Neural progenitor cell (in vitro differentiated cells): ENCODE data around the gene CACNA1C. TPM values are rescaled to one million over a fixed set of nuclear protein-coding genes. Genes with fewer than 3 reads are reported as not detected.
A peak's percentile ranks its signal among the peaks of the same experiment; 100 is the strongest.

ENCODE experiments used
- DNase-seq: peaks from one replicate; pipeline ENCODE4 v3.0.0-alpha.2; 2016; ENCODE audit warnings: low spot score
- H2AFZ ChIP-seq: fragments of 200-600 bp; sonication (generic); replicated peaks from 2 replicates; pipeline ENCODE4 v1.6.1; 2016; ENCODE audit warnings: antibody characterized with exemption
- H3F3A ChIP-seq: fragments of 200-600 bp; sonication (generic); 2 replicates; pipeline ENCODE4 v1.6.1; 2016; ENCODE audit warnings: antibody characterized with exemption, low read depth
- H3K27ac ChIP-seq: fragments of 200-600 bp; sonication (generic); 2 replicates; pipeline ENCODE4 v1.5.1; 2016; ENCODE audit warnings: mild to moderate bottlenecking
- H3K27me3 ChIP-seq: fragments of 200-600 bp; sonication (generic); 2 replicates; pipeline ENCODE4 v1.6.1; 2016; ENCODE audit warnings: mild to moderate bottlenecking, moderate library complexity
- H3K36me3 ChIP-seq: fragments of 200-600 bp; sonication (generic); 2 replicates; pipeline ENCODE4 v1.5.1; 2016
- H3K4me1 ChIP-seq: fragments of 200-600 bp; sonication (generic); 2 replicates; pipeline ENCODE4 v1.6.1; 2016; ENCODE audit warnings: mixed run types
- H3K4me2 ChIP-seq: fragments of 200-600 bp; sonication (generic); 2 replicates; pipeline ENCODE4 v1.6.1; 2016
- H3K4me3 ChIP-seq: fragments of 200-600 bp; sonication (generic); 2 replicates; pipeline ENCODE4 v1.5.1; 2016
- H3K79me2 ChIP-seq: fragments of 200-600 bp; sonication (generic); 2 replicates; pipeline ENCODE4 v1.6.1; 2016; ENCODE audit warnings: low read depth
- H3K9ac ChIP-seq: fragments of 200-600 bp; sonication (generic); 2 replicates; pipeline ENCODE4 v1.6.1; 2016
- H3K9me3 ChIP-seq: fragments of 200-600 bp; sonication (generic); 2 replicates; pipeline ENCODE4 v1.5.1; 2016; ENCODE audit warnings: low read depth
- H4K20me1 ChIP-seq: fragments of 200-600 bp; sonication (generic); 2 replicates; pipeline ENCODE4 v1.6.1; 2016; ENCODE audit warnings: low read depth
- H3K27ac Mint-ChIP-seq: 3 replicates; pipeline ENCODE4 v1.8.0; 2021; ENCODE audit warnings: mixed read lengths
- H3K27me3 Mint-ChIP-seq: 2 replicates; pipeline ENCODE4 v1.8.0; 2022; ENCODE audit warnings: low read depth, mild to moderate bottlenecking, inconsistent platforms, moderate library complexity, mixed read lengths; ENCODE audit not compliant: insufficient read depth
- H3K36me3 Mint-ChIP-seq: 3 replicates; pipeline ENCODE4 v1.8.0; 2021; ENCODE audit warnings: mixed read lengths
- H3K4me1 Mint-ChIP-seq: 3 replicates; pipeline ENCODE4 v1.8.0; 2021; ENCODE audit warnings: mixed read lengths
- H3K4me3 Mint-ChIP-seq: 3 replicates; pipeline ENCODE4 v1.8.0; 2021; ENCODE audit warnings: mild to moderate bottlenecking, moderate library complexity, mixed read lengths
- H3K9me3 Mint-ChIP-seq: 3 replicates; pipeline ENCODE4 v1.8.0; 2020; ENCODE audit warnings: mixed read lengths
- CTCF ChIP-seq: fragments of 200-600 bp; sonication (generic); IDR thresholded peaks from 2 replicates; pipeline ENCODE4 v1.5.1; 2017; ENCODE audit warnings: antibody characterized with exemption, mild to moderate bottlenecking
- EZH2 ChIP-seq: fragments of 200-600 bp; sonication (generic); IDR thresholded peaks from 2 replicates; pipeline ENCODE4 v1.6.1; 2017; ENCODE audit warnings: antibody characterized with exemption, mild to moderate bottlenecking, moderate library complexity
- EZH2phosphoT487 ChIP-seq: fragments of 200-600 bp; sonication (generic); IDR thresholded peaks from 2 replicates; pipeline ENCODE4 v1.6.1; 2017; ENCODE audit warnings: antibody characterized with exemption
- total RNA-seq: library from RNA; depleted of rRNA; stranded (reverse); fragments of >200 nt; gene quantifications from 2 replicates; pipeline ENCODE4 v1.2.3, GENCODE V29; 2015; ENCODE audit warnings: low replicate concordance

Gene CACNA1C
- total RNA-seq, 1 donor from 2014 or later = 2.7 TPM

- no peak overlapping the region for H3K27ac Mint-ChIP-seq
- Histone ChIP-seq H4K20me1 (no peaks in the 10 kb centered on the region), H3F3A (no peaks in the 10 kb centered on the region), H3K9ac (no peak overlapping the region), H2AFZ (no peak overlapping the region), H3K4me3 (no peak overlapping the region), H3K27me3 (no peaks in the 10 kb centered on the region), H3K9me3 (no peaks in the 10 kb centered on the region), H3K27ac (no peak overlapping the region), H3K79me2 (no peaks in the 10 kb centered on the region), H3K4me1 (peaks cover under 1% of the 10 kb centered on the region), H3K36me3 (no peaks in the 10 kb centered on the region), H3K4me2 (no peak overlapping the region)
- no peaks in the 10 kb centered on the region for H3K9me3 Mint-ChIP-seq
- no peaks in the 10 kb centered on the region for H3K36me3 Mint-ChIP-seq
- no peak for DNase-seq
- no peak overlapping the region for H3K4me3 Mint-ChIP-seq
- TF ChIP-seq EZH2 (no peak), EZH2phosphoT487 (no peak), CTCF (no peak)
- peaks cover 28% of the 10 kb centered on the region for H3K4me1 Mint-ChIP-seq
- peaks cover 4% of the 10 kb centered on the region for H3K27me3 Mint-ChIP-seq
These were observed 286.2 kb downstream of the CACNA1C start for GRCh38 chr12:2338991-2339431.

- no peaks in the 10 kb centered on the region for H3K27me3 ChIP-seq
- H3K9me3 ChIP-seq = no peaks in the 10 kb centered on the region
- H3K4me1 ChIP-seq = no peaks in the 10 kb centered on the region
- no peak for TF ChIP-seq EZH2
- no peak for TF ChIP-seq EZH2phosphoT487
- TF ChIP-seq CTCF = no peak
- H2AFZ ChIP-seq = no peak overlapping the region
- H3K79me2 ChIP-seq = no peaks in the 10 kb centered on the region
- DNase-seq = no peak
- Mint-ChIP-seq H3K4me1 (peaks cover 25% of the 10 kb centered on the region), H3K27ac (peak overlapping the region; percentile 30), H3K4me3 (no peak overlapping the region), H3K27me3 (peaks cover 4% of the 10 kb centered on the region), H3K9me3 (no peaks in the 10 kb centered on the region), H3K36me3 (no peaks in the 10 kb centered on the region)
- H4K20me1 ChIP-seq = no peaks in the 10 kb centered on the region
- H3K9ac ChIP-seq = no peak overlapping the region
- no peaks in the 10 kb centered on the region for H3K36me3 ChIP-seq
- H3K27ac ChIP-seq = no peak overlapping the region
- H3K4me3 ChIP-seq = no peak overlapping the region
- no peak overlapping the region for H3K4me2 ChIP-seq
- H3F3A ChIP-seq = no peaks in the 10 kb centered on the region
These were observed 288.4 kb downstream of the CACNA1C start for GRCh38 chr12:2341051-2341751.

- Mint-ChIP-seq H3K4me3 (no peak overlapping the region), H3K9me3 (no peaks in the 10 kb centered on the region), H3K27ac (no peak overlapping the region), H3K4me1 (peaks cover 20% of the 10 kb centered on the region), H3K27me3 (peaks cover 2% of the 10 kb centered on the region), H3K36me3 (no peaks in the 10 kb centered on the region)
- Histone ChIP-seq H3K79me2 (no peaks in the 10 kb centered on the region), H3K27me3 (no peaks in the 10 kb centered on the region), H3F3A (no peaks in the 10 kb centered on the region), H3K4me2 (no peak overlapping the region), H4K20me1 (no peaks in the 10 kb centered on the region), H3K4me1 (no peaks in the 10 kb centered on the region), H2AFZ (no peak overlapping the region), H3K9me3 (no peaks in the 10 kb centered on the region), H3K4me3 (no peak overlapping the region), H3K36me3 (no peaks in the 10 kb centered on the region), H3K27ac (no peak overlapping the region), H3K9ac (no peak overlapping the region)
- DNase-seq = no peak
- TF ChIP-seq EZH2phosphoT487 = no peak
- TF ChIP-seq CTCF = no peak
- TF ChIP-seq EZH2 = no peak
These were observed 289.1 kb downstream of the CACNA1C start for GRCh38 chr12:2341871-2342270.
